Kidney capillary endothelial cell (primary cell): ENCODE measurements around the gene GALNT15.

Experiments used
- DNase-seq: peaks from one replicate; pipeline ENCODE4 v3.0.0-alpha.2; 2018; ENCODE audit warnings: low spot score

Gene GALNT15

DNA sequence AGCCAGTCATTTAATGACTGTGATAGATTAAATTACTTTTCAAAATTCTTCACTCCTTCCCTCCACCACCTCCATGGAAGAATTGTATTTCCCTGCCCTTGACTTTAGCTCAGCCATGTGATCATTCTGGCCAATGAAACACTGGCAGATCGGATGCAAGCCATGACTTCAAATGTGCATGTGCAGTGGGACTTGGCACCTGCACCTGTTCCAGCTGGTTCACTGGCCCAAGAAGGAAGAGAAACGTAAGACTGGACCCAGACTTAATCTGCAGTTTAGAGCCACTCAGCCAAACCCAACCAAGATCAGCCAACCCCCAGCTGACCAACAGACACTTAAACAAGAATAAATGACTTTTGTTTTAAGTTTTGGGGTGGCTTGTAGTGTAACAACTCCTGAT lies 78.5 kb downstream of the GALNT15 start:
- DNase-seq, result no peak

- DNase-seq, result no peak
These were observed 79.1 kb downstream of the GALNT15 start for GRCh38 chr3:16253601-16254000.

DNA sequence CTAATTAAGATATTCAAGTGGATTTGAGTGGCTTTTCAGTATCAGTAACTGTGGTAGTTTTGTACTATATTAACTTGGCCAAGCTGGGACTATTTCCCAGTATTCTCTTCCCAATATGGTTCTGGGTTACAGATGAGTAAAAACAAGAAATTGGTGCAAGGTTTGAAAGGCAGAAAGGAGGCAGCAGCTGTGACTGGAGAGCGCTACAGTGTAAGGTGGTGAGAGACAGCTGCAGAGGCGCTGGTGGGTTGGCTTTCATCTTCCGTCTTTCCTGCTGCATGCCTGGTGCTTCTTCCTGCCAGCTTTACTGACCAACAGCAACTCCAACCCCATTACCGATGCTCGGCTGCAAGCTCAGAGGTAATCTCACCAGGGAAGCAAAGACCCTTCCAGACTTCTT lies 80.4 kb downstream of the GALNT15 start:
- DNase-seq, result no peak

GRCh38 chr3:16255326-16255725 lies 80.8 kb downstream of the GALNT15 start:
- no peak for DNase-seq

- no peak for DNase-seq
These were observed 81.2 kb downstream of the GALNT15 start for GRCh38 chr3:16255726-16256125.

GRCh38 chr3:16257309-16257708 lies 82.8 kb downstream of the GALNT15 start:
- no peak for DNase-seq

DNA sequence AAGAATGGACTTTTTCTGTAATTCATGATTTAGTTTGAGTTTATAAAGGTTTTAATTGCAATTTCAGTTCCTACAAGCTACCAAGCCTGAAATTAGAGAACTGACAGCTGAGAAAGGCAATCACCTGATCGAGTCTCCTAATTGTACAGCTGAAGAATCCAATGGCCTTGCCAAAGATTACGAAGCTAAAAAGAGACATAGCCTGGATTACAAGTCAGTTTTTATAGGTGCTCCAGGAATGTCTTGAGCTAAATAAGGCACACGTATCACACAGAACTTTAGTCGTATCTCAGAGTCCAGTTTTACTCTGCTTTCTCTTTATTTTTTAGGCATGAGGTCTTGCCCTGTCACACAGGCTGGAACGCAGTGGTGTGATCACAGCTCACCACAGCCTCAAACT lies 83.7 kb downstream of the GALNT15 start:
- no peak for DNase-seq

DNA sequence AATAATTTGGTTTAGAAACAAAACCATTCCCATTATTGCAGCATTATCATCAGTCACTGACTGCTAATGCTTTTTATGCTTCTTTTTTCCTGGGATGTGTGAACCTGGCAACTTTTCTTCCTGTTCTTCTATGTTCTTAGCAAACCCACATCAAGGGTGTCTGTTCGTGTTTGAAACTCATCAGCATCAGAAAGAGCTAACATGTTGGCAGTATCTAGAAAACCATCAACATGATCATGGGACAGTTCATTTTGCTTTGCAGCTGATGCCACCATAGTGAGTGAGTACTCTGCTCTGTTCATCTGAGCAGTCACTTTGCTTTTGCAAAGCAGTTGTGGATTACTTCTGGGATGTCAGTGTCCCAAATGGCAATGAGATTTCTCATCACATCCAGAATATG lies 84.4 kb downstream of the GALNT15 start:
- no peak for DNase-seq

DNA sequence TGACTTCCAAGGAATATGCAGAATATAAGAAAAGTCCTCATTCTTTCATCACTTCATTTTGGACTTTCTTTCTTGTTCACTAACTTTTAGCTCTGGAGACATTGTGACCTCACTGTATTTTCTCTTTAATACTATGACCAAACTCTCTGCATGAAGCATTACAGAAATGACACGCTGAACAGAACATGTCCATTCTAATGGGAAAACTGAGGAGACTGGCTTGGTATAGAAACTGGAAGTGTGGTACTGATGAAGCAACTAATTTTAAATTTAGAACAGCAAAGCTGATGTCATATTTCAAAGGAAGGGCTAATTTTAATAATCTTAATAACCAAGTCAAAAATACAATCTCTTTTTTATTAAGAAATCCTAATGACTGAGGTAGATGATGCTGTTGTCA lies 85.6 kb downstream of the GALNT15 start:
- DNase-seq, result no peak

GRCh38 chr3:16262174-16262573 lies 87.7 kb downstream of the GALNT15 start:
- no peak for DNase-seq

- DNase-seq, result no peak
These were observed 89.8 kb downstream of the GALNT15 start for GRCh38 chr3:16264174-16264707.

DNA sequence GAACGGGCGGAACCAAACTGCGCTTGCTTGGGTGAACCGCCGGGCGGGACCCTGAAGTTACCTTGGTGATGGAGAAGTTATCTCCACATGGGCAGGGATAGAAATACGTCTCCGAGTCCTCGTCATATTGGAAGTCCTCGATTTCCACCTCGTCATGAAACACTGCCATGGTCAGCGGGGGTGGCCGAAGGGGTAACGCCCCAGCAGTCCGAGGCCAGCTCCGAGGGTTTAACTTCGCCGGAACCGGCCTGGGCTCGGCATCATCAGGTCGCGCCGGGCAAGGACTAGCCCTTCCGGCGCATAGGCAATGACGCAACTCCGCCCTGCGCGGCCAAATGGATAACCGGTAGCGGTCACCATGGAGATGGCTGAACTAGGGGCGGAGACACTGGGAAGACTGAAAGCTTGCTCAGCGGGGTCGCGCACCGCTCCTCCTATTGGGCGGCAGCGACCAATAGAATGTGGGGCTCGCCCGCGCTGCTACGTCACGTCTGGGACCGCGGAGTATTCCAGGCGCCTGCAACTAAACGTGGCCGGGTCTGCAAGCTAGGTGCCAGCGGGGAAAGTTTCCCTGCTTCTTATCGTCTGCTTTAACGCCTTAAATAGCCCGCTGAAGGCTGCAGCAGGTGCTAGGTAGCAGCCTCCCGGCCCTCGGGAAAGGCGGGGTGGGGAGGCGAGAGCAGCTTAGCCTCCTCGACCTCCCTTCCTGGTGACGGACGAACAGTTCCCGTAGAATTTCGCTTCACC lies 90.4 kb downstream of the GALNT15 start, which contains the start of the genes DPH3 and OXNAD1:
Gene DPH3, minus strand, starts transcription at position 236 of the 747 bp plus-strand sequence. Its CDS starts 67 bp downstream, at position 169.
Gene OXNAD1, plus strand, starts transcription at position 505 of the 747 bp plus-strand sequence. CDS start 5,741 bp downstream, outside the sequence.
- DNase-seq, result peak; percentile 100

DNA sequence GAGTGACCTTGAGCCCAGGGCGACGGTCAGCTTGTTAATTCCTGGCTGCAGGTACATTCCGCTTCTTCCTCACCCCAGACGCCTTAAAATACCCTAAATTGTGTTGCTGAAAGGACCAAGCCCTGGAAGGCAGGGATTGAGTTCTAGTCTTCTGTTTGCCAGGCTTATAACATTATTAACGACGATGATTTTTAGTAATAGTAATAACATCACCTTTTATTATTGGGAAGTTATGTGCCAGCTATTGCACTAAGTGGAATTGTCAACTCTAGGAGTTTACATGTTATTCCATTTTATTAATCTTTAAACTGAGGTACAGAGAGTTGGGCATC lies 90.9 kb downstream of the GALNT15 start:
- DNase-seq, result no peak

DNA sequence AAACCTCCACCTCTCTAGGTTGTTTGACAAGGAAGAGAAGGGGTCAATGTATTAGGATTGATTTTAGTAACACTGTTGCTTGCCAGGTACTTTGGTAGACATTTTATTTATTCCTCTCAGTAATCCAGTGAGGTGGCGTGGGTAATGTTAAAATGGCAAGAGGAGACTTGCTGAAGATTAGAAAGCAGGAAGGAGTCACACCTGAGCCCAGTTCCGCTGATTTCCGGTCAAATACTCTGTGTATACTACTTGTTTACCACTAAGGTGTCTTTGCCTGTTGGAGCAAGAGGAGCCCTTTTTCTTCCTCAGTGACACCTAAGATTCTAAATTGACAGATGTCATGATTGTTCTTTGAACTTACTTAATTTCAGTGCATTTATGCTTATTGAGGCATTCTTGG lies 92.2 kb downstream of the GALNT15 start:
- no peak for DNase-seq

DNA sequence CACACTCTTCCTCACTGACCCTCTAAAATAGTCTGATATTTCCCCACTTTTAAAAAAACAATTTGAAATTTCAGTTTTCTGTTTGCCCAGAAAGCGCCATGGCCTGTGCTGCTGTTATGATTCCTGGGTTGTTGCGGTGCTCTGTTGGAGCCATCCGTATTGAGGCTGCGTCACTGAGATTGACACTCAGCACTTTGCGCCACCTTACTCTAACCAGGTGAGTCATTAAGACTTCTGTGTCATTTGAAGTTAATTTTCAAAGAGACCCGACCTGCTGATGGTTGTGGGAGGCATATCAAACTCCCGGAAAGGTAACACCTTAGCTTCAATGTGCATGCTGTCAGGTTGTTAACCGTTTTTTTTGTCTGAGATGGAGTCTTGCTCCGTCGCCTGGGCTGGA lies 96.4 kb downstream of the GALNT15 start:
- no peak for DNase-seq

DNA sequence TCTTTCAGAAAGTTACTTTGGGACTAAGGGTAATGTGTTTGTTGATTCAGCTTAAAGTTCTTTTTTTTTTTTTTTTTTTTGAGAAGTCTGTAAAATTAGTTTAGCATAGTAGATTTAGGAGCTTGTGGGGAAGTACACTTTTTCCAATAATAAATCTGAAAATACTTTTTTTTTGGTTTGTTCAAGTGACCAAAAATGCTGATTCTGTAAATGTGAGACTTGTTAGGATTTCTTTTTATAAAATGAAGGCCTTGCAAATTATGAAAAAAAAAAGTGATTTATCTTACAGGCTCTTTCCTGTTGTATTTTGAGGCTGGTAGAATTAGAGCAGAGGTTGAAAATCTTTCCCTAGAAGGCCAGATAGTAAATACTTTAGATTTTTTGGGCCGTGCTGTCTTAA lies 98.1 kb downstream of the GALNT15 start:
- no peak for DNase-seq

DNA sequence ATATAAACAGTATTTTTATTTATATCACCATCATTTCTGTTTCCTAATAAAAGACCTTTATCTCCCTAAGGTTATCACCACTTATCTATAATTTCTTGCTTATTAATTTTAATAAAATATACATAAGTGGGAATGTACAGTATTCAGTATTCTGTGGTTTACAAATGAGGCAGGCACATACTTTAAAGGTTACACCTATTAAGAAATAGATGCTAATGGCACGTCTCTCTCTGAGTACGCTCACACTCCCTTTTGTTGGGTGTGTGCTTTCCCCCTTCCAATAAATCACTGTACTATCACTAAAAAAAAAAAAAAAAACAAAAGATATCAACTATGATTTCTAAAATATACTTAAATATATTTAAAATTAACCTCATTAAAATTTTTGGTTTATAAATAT lies 99.4 kb downstream of the GALNT15 start:
- no peak for DNase-seq

GRCh38 chr3:16277471-16277870 lies 103.0 kb downstream of the GALNT15 start:
- peak; percentile 66 for DNase-seq

DNA sequence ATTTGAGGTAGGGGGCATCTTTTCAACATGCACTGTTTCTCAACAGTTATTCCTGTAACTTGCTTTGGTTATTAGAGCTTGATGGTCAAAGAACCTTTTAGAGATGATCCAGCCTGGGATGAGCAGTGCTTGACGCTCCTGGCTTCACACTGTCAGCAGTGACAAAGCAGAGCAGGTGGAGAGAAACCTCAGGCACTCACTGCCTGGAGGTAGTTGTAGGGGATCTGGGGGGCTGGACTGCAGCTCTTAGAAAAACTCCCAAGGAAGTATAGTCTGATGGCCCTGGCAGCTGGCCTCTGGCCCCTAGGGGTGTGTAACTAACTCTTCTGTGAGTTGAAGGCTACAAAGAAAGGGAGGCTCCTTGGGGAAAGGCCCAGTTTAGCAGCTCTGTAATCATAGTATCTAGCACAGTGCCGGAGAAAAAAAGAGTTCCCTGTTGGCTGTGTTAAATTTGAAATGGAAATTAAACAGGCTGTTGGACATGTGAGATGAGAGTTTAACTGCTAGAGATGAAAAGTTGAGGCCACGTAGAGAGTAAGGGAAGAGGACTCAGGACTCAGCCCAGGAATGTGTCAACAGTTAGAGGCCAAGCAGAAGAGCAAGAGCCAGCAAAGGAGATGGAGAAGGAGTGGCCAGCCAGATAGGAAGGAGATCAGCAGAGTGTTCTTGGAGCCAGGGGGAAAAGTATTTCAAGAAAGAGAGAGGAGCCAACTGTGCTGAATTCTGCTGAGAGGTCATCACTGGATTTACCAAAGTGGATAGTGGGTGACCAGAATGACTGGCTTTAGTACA lies 104.7 kb downstream of the GALNT15 start:
- DNase-seq, result no peak

DNA sequence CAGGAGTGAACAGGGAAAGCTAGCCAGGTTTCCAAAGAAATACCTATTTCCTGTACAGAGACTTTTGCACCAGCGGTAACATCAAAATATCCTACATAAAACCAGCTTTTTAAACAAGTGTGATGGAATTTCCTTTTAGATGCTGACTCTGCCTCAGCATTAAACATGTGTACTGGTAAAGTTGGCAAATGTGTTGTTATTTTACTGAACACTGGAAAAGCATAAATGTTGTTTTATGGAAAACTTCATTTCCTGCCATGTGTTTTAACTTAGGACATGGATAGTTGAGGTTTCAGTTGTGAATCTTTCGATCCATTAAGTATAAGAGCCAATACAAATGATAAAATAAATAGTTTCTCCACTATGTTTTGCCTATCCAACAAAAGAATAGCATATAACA lies 106.2 kb downstream of the GALNT15 start:
- no peak for DNase-seq
